ENCODE data around the gene SLC30A7.

DNA sequence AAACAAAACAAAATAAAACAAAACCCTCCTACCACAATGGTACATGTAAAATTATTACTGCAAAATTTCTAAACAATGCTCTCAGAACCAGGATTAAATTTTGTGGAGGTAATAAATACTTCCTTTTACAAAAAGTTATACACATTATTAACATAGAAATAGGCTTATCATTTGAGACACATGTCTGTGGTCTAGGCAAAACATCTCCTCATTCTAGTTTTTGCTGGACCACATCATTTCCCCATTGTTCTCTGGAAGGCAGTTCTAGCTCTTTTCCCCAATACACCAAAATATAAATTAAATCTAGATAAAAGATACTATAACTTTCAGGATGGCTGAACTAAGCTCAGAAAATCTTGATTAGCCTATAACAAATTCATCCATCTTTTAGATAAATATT is 19.6 kb upstream of the SLC30A7 start:
- TF ChIP-seq, protein P1, sequence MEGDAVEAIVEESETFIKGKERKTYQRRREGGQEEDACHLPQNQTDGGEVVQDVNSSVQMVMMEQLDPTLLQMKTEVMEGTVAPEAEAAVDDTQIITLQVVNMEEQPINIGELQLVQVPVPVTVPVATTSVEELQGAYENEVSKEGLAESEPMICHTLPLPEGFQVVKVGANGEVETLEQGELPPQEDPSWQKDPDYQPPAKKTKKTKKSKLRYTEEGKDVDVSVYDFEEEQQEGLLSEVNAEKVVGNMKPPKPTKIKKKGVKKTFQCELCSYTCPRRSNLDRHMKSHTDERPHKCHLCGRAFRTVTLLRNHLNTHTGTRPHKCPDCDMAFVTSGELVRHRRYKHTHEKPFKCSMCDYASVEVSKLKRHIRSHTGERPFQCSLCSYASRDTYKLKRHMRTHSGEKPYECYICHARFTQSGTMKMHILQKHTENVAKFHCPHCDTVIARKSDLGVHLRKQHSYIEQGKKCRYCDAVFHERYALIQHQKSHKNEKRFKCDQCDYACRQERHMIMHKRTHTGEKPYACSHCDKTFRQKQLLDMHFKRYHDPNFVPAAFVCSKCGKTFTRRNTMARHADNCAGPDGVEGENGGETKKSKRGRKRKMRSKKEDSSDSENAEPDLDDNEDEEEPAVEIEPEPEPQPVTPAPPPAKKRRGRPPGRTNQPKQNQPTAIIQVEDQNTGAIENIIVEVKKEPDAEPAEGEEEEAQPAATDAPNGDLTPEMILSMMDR (IDR thresholded peaks at IDR 0.05), result no peak
- TF ChIP-seq POLR2A (IDR thresholded peaks at IDR 0.05), result no peak

Data from right lobe of liver (tissue), 4 donors.